NK-92 treated with Interleukin-12 subunit alpha and Interleukin-12 subunit beta, amount 100 ng/mL, for 24 hours (cell line): Measurements from ENCODE around the gene SLC5A3.

Experiments
- DNase-seq: peaks from one replicate; lab custom pipeline; 2025; lab: John Stamatoyannopoulos, UW

Gene SLC5A3

GRCh38 chr21:34071683-34072082 lies 1.7 kb upstream of the SLC5A3 start:
- no peak for DNase-seq

DNA sequence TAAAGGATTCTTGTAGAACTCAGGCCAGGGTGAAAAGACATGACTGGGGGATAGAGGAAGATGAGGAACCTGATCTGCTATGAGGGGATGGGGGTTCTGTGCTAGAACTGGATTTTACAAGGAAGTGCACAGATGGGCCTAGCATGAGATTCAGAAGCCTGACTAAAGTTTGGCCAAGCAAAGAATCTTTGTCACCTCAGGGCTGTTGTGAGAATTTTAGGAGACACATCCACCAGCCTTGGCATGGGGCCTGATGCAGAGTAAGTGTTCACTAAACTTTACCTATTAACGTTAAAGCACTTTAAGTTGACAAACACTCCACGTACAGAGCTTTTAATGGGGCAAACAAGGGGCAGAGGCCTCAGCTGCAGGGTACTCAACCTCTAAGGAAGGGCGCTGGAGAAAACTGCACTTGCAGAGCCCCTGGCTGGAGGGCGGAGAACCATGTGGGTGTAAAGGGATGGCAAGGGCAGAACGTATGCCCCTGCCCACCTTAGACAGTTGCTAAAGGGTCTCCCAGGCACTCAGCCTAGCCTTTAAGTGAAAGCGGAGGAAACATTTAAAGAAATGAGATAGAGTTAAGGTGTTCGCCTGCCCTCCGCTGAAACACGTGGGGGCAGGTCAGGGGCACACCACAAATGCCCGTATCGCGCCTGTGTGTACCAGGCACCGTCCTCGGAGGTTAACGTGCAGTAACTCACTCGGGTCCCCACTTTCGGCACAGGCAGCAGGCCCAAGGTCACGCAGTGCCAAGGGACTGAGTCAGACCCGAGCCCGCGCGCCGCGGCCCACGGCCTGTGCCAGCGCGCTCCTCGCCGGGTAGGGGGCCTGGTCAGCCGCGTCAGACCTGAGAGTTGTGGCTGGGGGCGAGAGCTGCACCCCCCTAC lies 990 bp upstream of the SLC5A3 start:
- DNase-seq = no peak

DNA sequence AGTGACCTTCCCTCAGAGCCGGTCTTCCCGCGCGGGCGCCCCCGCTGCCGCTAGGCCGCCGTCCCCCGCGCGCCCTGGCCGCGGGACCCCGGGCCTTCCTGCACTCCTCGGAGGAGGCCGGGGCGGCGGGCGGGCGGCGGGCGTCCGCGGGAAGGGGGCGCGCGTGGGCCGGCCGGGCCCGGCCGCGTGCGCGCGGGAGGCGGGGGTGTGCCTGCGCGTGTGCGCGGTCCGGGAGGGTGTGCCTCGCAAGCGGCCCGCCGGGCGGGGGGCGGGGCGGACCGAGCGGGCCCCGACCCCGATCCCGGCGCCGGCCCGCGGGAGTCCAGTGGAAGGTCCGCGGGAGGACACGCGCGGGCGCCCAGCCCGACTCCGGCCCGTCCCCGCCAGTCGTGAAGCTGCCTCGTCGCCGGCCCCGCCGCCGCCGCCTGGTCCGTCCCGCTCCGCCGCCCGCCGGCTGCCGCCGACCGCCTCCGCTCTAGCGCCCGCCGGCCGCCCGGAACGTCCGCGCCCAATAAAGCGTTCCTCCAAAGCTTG lies 438 bp downstream of the SLC5A3 start:
- peak; percentile 60 for DNase-seq

DNA sequence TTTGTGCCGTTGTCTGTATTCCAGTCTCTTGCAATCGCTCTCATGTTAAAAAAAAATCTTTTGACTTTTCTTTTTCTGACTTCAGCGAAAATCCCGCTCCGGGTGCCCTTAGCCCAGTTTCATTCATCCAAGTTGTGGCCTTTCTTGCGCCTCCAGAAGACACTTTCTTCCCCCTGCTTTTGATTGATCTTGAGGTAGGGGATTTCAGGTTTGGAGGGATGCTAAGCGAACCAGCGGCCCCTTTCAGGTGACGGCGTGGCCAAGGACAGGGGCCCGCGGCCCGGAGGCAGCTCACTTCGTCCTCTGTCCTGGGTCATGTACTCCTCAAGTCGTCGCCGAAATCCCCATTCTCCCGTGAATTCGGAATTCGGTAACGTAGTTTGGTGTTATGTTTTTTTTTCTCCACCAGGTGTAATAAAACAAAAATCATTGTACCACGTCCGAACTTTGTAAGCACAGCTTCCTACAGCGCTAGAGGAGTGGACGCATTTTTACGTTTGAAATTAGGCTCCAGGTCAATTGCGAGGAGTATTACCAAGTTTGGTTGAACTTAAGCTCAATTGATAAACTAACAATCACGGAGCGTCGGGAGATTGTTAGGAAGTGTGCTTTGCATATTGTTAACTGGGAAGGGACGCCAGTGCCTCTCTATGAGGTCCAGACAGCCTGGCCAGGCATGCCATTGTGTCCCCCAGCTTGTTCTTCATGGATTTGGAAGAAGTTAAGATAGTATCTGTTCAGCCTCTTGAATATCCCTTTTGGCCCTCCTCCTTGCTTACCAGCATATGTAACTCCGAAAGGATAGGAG lies 1.1 kb downstream of the SLC5A3 start:
- no peak for DNase-seq

GRCh38 chr21:34075091-34075425 lies 1.7 kb downstream of the SLC5A3 start:
- DNase-seq = no peak

DNA sequence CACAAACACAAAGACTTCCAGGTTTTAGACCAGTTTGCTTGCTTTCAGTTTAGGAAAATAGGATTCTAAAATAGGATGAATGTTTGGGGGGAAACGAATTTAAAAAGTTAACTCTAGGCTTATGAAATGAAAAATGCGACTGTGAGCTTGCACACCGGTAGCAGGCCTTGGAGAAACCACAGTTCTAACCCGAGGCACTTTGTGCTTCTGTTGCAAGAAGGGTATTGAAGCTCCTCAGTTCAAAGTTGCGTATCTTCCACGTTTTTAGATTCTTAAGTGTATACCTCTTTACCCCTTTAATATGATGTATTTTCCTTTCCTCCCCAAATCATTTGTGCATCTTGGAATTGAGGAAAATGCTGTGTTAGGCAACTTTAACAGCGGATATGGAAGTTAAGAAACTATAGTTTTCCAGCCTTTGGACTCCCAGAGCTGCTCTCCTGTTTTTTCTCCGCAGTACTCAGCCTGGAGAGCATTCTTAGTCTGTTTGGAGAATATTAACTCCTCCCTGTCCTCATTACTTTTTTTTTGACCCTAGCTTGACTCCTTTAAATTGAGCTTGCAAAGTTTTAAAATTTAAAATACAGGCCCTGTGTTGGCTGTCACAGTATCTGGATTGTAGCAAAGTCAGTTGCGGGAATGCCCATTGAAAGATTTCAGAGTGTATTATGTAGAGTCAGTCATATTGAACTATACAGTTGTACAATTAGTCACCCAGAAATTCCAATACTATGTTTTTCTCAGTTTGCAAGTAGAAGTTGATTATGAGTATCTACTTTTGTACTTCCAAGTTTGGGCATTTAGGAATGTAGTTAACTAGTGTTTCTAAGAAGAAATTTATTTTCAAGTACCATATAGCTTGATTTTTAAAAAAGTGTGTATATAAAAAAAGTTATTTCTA lies 2.6 kb downstream of the SLC5A3 start:
- DNase-seq = no peak

- no peak for DNase-seq
These were observed 3.5 kb downstream of the SLC5A3 start for GRCh38 chr21:34076835-34077234.

GRCh38 chr21:34077888-34078287 lies 4.5 kb downstream of the SLC5A3 start:
- no peak for DNase-seq

GRCh38 chr21:34078915-34079314 lies 5.5 kb downstream of the SLC5A3 start:
- no peak for DNase-seq

GRCh38 chr21:34080710-34081109 lies 7.3 kb downstream of the SLC5A3 start:
- no peak for DNase-seq

DNA sequence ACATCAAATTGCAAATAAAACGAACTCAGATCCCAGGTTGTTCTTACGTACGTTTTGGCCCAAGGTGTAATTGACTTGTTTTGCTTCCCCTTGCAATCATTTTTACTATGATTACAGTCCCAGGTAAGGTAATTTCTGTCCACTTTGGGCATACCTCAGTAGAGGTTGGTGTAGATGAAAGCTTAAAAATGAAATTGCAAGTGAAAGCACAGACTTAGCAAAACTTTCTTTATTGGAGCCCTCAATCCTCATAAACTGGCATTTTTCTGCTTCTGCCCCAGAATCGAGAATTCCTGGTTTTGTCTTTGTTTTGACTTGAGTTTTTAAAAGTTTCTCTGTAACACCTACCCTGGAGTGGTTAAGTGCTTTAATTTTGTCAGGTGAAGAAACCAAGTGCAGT lies 9.4 kb downstream of the SLC5A3 start:
- no peak for DNase-seq

DNA sequence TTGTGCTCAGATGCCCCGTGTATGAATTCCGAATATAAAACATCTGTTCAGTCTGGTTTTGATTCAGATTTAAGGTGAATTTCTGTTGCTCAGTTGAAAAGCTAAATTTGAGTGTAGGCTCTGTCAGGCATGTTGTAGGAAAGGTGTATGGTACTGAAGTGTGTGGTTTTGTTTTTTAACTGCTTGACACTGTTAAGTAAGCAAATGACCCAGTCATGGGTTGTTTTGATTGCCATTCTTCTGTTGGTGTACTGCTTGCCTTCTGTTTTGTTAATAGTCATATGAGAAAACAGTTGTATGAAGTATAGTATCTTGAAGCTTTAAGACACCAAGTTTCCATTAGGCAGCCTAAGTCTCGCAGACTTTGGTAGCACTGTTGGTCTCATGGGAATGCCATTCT lies 10.0 kb downstream of the SLC5A3 start:
- DNase-seq = no peak

- no peak for DNase-seq
These were observed 11.8 kb downstream of the SLC5A3 start for GRCh38 chr21:34085129-34085528.

GRCh38 chr21:34086887-34087306 lies 13.5 kb downstream of the SLC5A3 start:
- DNase-seq = no peak

DNA sequence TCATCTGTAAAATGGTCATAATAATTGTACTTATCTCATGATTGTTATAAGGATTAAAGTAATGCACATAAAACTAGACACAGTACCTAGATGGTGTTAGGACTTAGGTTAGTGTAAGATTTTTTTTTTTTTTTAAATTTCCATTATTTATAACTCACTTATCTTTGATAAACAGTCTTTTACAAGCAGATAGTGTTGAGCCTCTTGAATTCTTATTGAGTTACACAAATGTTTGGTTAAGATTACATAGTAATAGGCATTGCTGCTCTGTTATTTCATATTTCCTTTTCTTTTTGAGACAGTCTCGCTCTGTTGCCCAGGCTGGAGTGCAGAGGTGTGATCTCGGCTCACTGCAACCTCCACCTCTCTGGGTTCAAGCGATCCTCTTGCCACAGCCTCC lies 15.4 kb downstream of the SLC5A3 start:
- no peak for DNase-seq

DNA sequence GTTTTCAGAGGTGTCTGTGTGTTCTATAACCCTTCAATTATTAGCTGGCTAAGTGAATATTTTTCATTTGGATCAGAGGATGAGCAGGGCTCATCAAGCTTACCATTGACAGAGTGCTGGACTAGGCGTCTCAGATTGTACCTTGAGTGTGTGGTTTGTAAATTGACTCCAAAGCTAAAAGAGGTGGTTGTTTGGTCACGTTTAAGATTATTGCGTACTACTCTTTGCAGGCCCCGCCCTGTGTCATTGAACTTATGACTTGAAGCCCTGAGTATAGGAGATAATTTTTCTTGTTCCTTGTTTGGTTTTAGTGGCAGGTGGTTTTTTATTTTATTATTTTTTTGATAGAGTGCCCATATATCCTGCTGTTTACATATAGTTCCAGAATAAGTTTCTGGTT lies 17.7 kb downstream of the SLC5A3 start:
- no peak for DNase-seq

- DNase-seq = no peak
These were observed 18.2 kb downstream of the SLC5A3 start for GRCh38 chr21:34091607-34092006.

GRCh38 chr21:34092262-34092921 lies 19.0 kb downstream of the SLC5A3 start:
- no peak for DNase-seq

DNA sequence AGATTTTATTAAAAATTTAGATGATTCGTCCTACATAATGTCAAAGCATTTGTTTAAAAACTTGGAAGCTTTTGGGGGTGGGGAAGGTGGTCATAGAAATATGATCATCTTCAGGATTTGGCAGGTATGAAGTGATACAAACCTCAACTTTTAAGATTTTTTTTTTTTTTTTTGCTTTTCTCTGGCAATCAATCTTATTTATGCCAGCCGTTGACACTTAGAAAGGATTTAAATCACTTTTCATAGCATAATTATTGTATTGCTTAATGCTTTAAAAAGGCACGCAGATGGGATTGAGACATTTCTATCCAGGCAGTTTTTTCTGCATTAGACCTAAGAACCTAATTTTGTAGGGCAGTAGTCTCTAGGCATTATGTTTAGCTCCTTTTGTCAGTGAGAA lies 19.7 kb downstream of the SLC5A3 start:
- no peak for DNase-seq

GRCh38 chr21:34094949-34095348 lies 21.6 kb downstream of the SLC5A3 start:
- DNase-seq = no peak

- no peak for DNase-seq
These were observed 24.1 kb downstream of the SLC5A3 start for GRCh38 chr21:34097442-34097841.
